ENCODE measurements around the gene ABL2. TPM values are rescaled to one million over a fixed set of nuclear protein-coding genes. Genes with fewer than 3 reads are reported as not detected.
A peak's percentile ranks its signal among the peaks of the same experiment; 100 is the strongest.

ABL2 gene
- total RNA-seq, 2 experiments from 2014 or later: 15.8 to 16.4 TPM

GRCh38 chr1:179094818-179095217 is 134.7 kb downstream of the ABL2 start:
- ATAC-seq (ENCODE audit: poor library complexity): no peak
- H3K36me3 ChIP-seq (ENCODE audit: insufficient read depth, low read length): peaks cover 49% of the 10 kb centered on the region
- CTCF ChIA-PET: no interaction called here

GRCh38 chr1:179092896-179093461 is 136.5 kb downstream of the ABL2 start:
- no peaks in the 10 kb centered on the region for H3K4me1 ChIP-seq (ENCODE audit: insufficient read depth, low read length)
- H3K27ac Mint-ChIP-seq: peak overlapping the region; percentile 16
- no peaks in the 10 kb centered on the region for H3K27me3 ChIP-seq (ENCODE audit: control insufficient read depth in 1 of 2, insufficient read depth in 2 of 2, low read length in 2 of 2)
- H3K36me3 ChIP-seq (ENCODE audit: insufficient read depth, low read length): peaks cover 53% of the 10 kb centered on the region
- DNase-seq (no peak), ATAC-seq (ENCODE audit: poor library complexity) (no peak)
- intact Hi-C loops (cut with DNase I, micrococcal nuclease): no loop called here
- TF ChIP-seq CTCF (IDR thresholded peaks at IDR 0.05): no peak
- H3K27me3 Mint-ChIP-seq: no peaks in the 10 kb centered on the region
- H3K36me3 Mint-ChIP-seq (ENCODE audit: low read depth): peaks cover 78% of the 10 kb centered on the region
- H3K4me3 ChIP-seq (ENCODE audit: low read length): no peak overlapping the region
- no peak overlapping the region for H3K27ac ChIP-seq (ENCODE audit: low read depth in 1 of 2, low read length in 2 of 2)
- CTCF ChIA-PET: no interaction called here
- no peak overlapping the region for H3K4me3 Mint-ChIP-seq
- no peaks in the 10 kb centered on the region for H3K9me3 Mint-ChIP-seq
- no peaks in the 10 kb centered on the region for H3K9me3 ChIP-seq (ENCODE audit: control insufficient read depth in 1 of 2, insufficient read depth in 1 of 2, low read length in 2 of 2)
- POLR2A ChIA-PET: no interaction called here
- H3K4me1 Mint-ChIP-seq (ENCODE audit: low read depth): no peaks in the 10 kb centered on the region

More at GRCh38 chr1:179094818-179095217, 134.7 kb downstream of the ABL2 start:
- peak overlapping the region; percentile 14 for H3K27ac Mint-ChIP-seq
- H3K4me1 ChIP-seq (ENCODE audit: insufficient read depth, low read length): no peaks in the 10 kb centered on the region
- no peaks in the 10 kb centered on the region for H3K4me1 Mint-ChIP-seq (ENCODE audit: low read depth)
- H3K9me3 Mint-ChIP-seq: no peaks in the 10 kb centered on the region
- POLR2A ChIA-PET: no interaction called here
- H3K27me3 Mint-ChIP-seq: no peaks in the 10 kb centered on the region
- no peak for TF ChIP-seq CTCF (IDR thresholded peaks at IDR 0.05)
- intact Hi-C loops (cut with DNase I, micrococcal nuclease): no loop called here
- H3K4me3 Mint-ChIP-seq: no peak overlapping the region
- no peaks in the 10 kb centered on the region for H3K9me3 ChIP-seq (ENCODE audit: control insufficient read depth in 1 of 2, insufficient read depth in 1 of 2, low read length in 2 of 2)
- DNase-seq: no peak
- no peak overlapping the region for H3K27ac ChIP-seq (ENCODE audit: low read depth in 1 of 2, low read length in 2 of 2)
- H3K4me3 ChIP-seq (ENCODE audit: low read length): no peak overlapping the region
- H3K36me3 Mint-ChIP-seq (ENCODE audit: low read depth): peaks cover 66% of the 10 kb centered on the region
- no peaks in the 10 kb centered on the region for H3K27me3 ChIP-seq (ENCODE audit: control insufficient read depth in 1 of 2, insufficient read depth in 2 of 2, low read length in 2 of 2)

GRCh38 chr1:179091691-179092165 is 137.7 kb downstream of the ABL2 start:
- Histone ChIP-seq H3K36me3 (ENCODE audit: insufficient read depth, low read length) (peaks cover 51% of the 10 kb centered on the region), H3K4me3 (ENCODE audit: low read length) (no peak overlapping the region), H3K27ac (ENCODE audit: low read depth in 1 of 2, low read length in 2 of 2) (no peak overlapping the region), H3K9me3 (ENCODE audit: control insufficient read depth in 1 of 2, insufficient read depth in 1 of 2, low read length in 2 of 2) (no peaks in the 10 kb centered on the region), H3K27me3 (ENCODE audit: control insufficient read depth in 1 of 2, insufficient read depth in 2 of 2, low read length in 2 of 2) (no peaks in the 10 kb centered on the region), H3K4me1 (ENCODE audit: insufficient read depth, low read length) (no peaks in the 10 kb centered on the region)
- H3K4me1 Mint-ChIP-seq (ENCODE audit: low read depth): no peaks in the 10 kb centered on the region
- no peak for ATAC-seq (ENCODE audit: poor library complexity)
- no peaks in the 10 kb centered on the region for H3K9me3 Mint-ChIP-seq
- ChIA-PET POLR2A (interaction anchor here (1.3 kb wide), 1 partner anchor 9 kb away, joined by 3 read pairs; no protein-coding TSS in a partner anchor), CTCF (no interaction called here)
- no peak for DNase-seq
- H3K27me3 Mint-ChIP-seq: no peaks in the 10 kb centered on the region
- peak overlapping the region; percentile 37 for H3K27ac Mint-ChIP-seq
- intact Hi-C loops (cut with DNase I, micrococcal nuclease): no loop called here
- no peak overlapping the region for H3K4me3 Mint-ChIP-seq
- H3K36me3 Mint-ChIP-seq (ENCODE audit: low read depth): peaks cover 73% of the 10 kb centered on the region
- no peak for TF ChIP-seq CTCF (IDR thresholded peaks at IDR 0.05)
